Loucy (cell line): ENCODE measurements around the gene RTL10.

Experiments
- H2AFZ ChIP-seq: fragments of 200-600 bp; sonication (generic); 2 replicates; pipeline ENCODE4 v1.6.0; 2016; ENCODE audit warnings: antibody characterized with exemption, mild to moderate bottlenecking, low read length, moderate library complexity
- H3F3A ChIP-seq: fragments of 200-600 bp; 2 replicates; pipeline ENCODE4 v1.6.0; 2016; ENCODE audit warnings: antibody characterized with exemption, low read depth, mild to moderate bottlenecking
- H3K27me3 ChIP-seq: fragments of 200-600 bp; sonication (generic); 2 replicates; pipeline ENCODE4 v1.6.1; 2014; ENCODE audit warnings: low read length, mild to moderate bottlenecking; ENCODE audit not compliant: insufficient read depth, poor library complexity, severe bottlenecking
- H3K36me3 ChIP-seq: fragments of 200-600 bp; sonication (generic); 2 replicates; pipeline ENCODE4 v1.6.1; 2016; ENCODE audit warnings: low read length; ENCODE audit not compliant: insufficient read depth
- H3K4me1 ChIP-seq: fragments of 200-600 bp; sonication (generic); 2 replicates; pipeline ENCODE4 v1.5.1; 2014; ENCODE audit warnings: low read length, mild to moderate bottlenecking; ENCODE audit not compliant: insufficient read depth, poor library complexity, severe bottlenecking
- H3K4me2 ChIP-seq: fragments of 200-600 bp; sonication (generic); 2 replicates; pipeline ENCODE4 v1.6.0; 2014; ENCODE audit warnings: antibody characterized with exemption, low read length, low read depth, mild to moderate bottlenecking; ENCODE audit not compliant: poor library complexity, severe bottlenecking
- H3K4me3 ChIP-seq: fragments of 200-600 bp; sonication (generic); 2 replicates; pipeline ENCODE4 v1.5.1; 2014; ENCODE audit warnings: low read length, mild to moderate bottlenecking, mixed read lengths; ENCODE audit not compliant: poor library complexity, severe bottlenecking
- H3K79me2 ChIP-seq: fragments of 200-600 bp; sonication (generic); 2 replicates; pipeline ENCODE4 v1.6.1; 2014; ENCODE audit warnings: low read length; ENCODE audit not compliant: insufficient read depth
- H3K9ac ChIP-seq: fragments of 200-600 bp; sonication (generic); 2 replicates; pipeline ENCODE4 v1.6.0; 2014; ENCODE audit warnings: mild to moderate bottlenecking, low read depth, low read length, moderate library complexity; ENCODE audit not compliant: poor library complexity, severe bottlenecking
- H3K9me2 ChIP-seq: fragments of 200-600 bp; sonication (generic); replicated peaks from 2 replicates; pipeline ENCODE4 v1.6.1; 2016; ENCODE audit warnings: low read depth, low read length, mixed read lengths
- H3K9me3 ChIP-seq: fragments of 200-600 bp; sonication (generic); 2 replicates; pipeline ENCODE4 v1.6.1; 2014; ENCODE audit warnings: mild to moderate bottlenecking, antibody characterized with exemption, low read length, low read depth; ENCODE audit not compliant: insufficient read depth
- H4K20me1 ChIP-seq: fragments of 200-600 bp; sonication (generic); 2 replicates; pipeline ENCODE4 v1.6.0; 2014; ENCODE audit warnings: antibody characterized with exemption, low read length, mild to moderate bottlenecking; ENCODE audit not compliant: insufficient read depth, poor library complexity, severe bottlenecking
- CTCF ChIP-seq: fragments of 200-600 bp; sonication (generic); conservative IDR thresholded peaks from 2 replicates; pipeline ENCODE4 v1.5.1; 2014; ENCODE audit warnings: mild to moderate bottlenecking, antibody characterized with exemption, low read length
- EZH2phosphoT487 ChIP-seq: fragments of 200-600 bp; IDR thresholded peaks from 2 replicates; pipeline ENCODE4 v1.6.1; 2018; ENCODE audit warnings: antibody characterized with exemption, mild to moderate bottlenecking, moderate library complexity, borderline replicate concordance

The RTL10 gene

GRCh38 chr22:19845054-19845722 is 9.5 kb downstream of the RTL10 start:
- Histone ChIP-seq H3K27me3 (no peaks in the 10 kb centered on the region), H3K36me3 (peaks cover 3% of the 10 kb centered on the region; the same call in 1 of the 2 replicates), H3K9ac (no peak overlapping the region), H3K9me3 (no peaks in the 10 kb centered on the region), H2AFZ (no peak overlapping the region), H3F3A (no peaks in the 10 kb centered on the region), H3K4me2 (no peak overlapping the region), H3K79me2 (peaks cover 29% of the 10 kb centered on the region; the same call in 1 of the 2 replicates), H3K9me2 (no peaks in the 10 kb centered on the region), H4K20me1 (peaks cover 5% of the 10 kb centered on the region), H3K4me3 (no peak overlapping the region), H3K4me1 (peaks cover 21% of the 10 kb centered on the region)
- no peak for TF ChIP-seq EZH2phosphoT487
- TF ChIP-seq CTCF, result no peak

- H3K79me2 ChIP-seq, result peaks cover 22% of the 10 kb centered on the region; the same call in 1 of the 2 replicates
- TF ChIP-seq CTCF (no peak), EZH2phosphoT487 (no peak)
- H3K9ac ChIP-seq, result no peak overlapping the region
- H3F3A ChIP-seq, result no peaks in the 10 kb centered on the region
- H4K20me1 ChIP-seq, result no peaks in the 10 kb centered on the region
- peaks cover 21% of the 10 kb centered on the region for H3K4me1 ChIP-seq
- H3K36me3 ChIP-seq, result no peaks in the 10 kb centered on the region
- H3K4me2 ChIP-seq, result no peak overlapping the region
- no peaks in the 10 kb centered on the region for H3K9me2 ChIP-seq
- no peak overlapping the region for H3K4me3 ChIP-seq
- H3K9me3 ChIP-seq, result no peaks in the 10 kb centered on the region
- H2AFZ ChIP-seq, result no peak overlapping the region
- no peaks in the 10 kb centered on the region for H3K27me3 ChIP-seq
Observed at GRCh38 chr22:19844377-19845053, 10.2 kb downstream of the RTL10 start.

GRCh38 chr22:19843857-19844376 is 10.8 kb downstream of the RTL10 start:
- no peak overlapping the region for H3K4me3 ChIP-seq
- H3K79me2 ChIP-seq, result peaks cover 20% of the 10 kb centered on the region; the same call in 1 of the 2 replicates
- H3K36me3 ChIP-seq, result no peaks in the 10 kb centered on the region
- peaks cover 21% of the 10 kb centered on the region for H3K4me1 ChIP-seq
- no peaks in the 10 kb centered on the region for H3K9me3 ChIP-seq
- no peak overlapping the region for H3K4me2 ChIP-seq
- H3K9me2 ChIP-seq, result no peaks in the 10 kb centered on the region
- no peaks in the 10 kb centered on the region for H3K27me3 ChIP-seq
- no peak overlapping the region for H2AFZ ChIP-seq
- H4K20me1 ChIP-seq, result no peaks in the 10 kb centered on the region
- no peaks in the 10 kb centered on the region for H3F3A ChIP-seq
- TF ChIP-seq EZH2phosphoT487 (no peak), CTCF (no peak)
- H3K9ac ChIP-seq, result no peak overlapping the region
